HepG2 (cell line): ENCODE measurements around the gene AGPAT2. TPM values are rescaled to one million over a fixed set of nuclear protein-coding genes. Genes with fewer than 3 reads are reported as not detected.

Experiments
- BCL6 ChIP-seq: IDR thresholded peaks from 2 replicates; pipeline ENCODE4 v1.6.1; 2016; ENCODE audit warnings: missing genetic modification reagents, missing compliant biosample characterization
- BRCA1 ChIP-seq: sonication (generic); formaldehyde crosslinking; IDR thresholded peaks from 2 replicates; pipeline ENCODE4 v1.4.0; 2020; ENCODE audit warnings: missing genetic modification reagents
- CAMTA2 ChIP-seq: sonication (generic); formaldehyde crosslinking; IDR thresholded peaks from 2 replicates; pipeline ENCODE4 v1.4.0; 2020; ENCODE audit warnings: mild to moderate bottlenecking, missing genetic modification reagents, borderline replicate concordance
- CENPT ChIP-seq: sonication (generic); formaldehyde crosslinking; IDR thresholded peaks from 2 replicates; pipeline ENCODE4 v1.8.0; 2022; ENCODE audit warnings: low read depth, mild to moderate bottlenecking, moderate library complexity, missing genetic modification reagents
- DPF2 ChIP-seq: sonication (generic); formaldehyde crosslinking; IDR thresholded peaks from 2 replicates; pipeline ENCODE4 v1.4.0; 2020; ENCODE audit warnings: mild to moderate bottlenecking, low read depth, missing genetic modification reagents, borderline replicate concordance
- KLF9 ChIP-seq: IDR thresholded peaks from 2 replicates; pipeline ENCODE4 v1.6.1; 2016; ENCODE audit warnings: low read depth
- MEIS1 ChIP-seq: sonication (generic); formaldehyde crosslinking; IDR thresholded peaks from 2 replicates; pipeline ENCODE4 v1.9.0; 2021; ENCODE audit warnings: mild to moderate bottlenecking, missing genetic modification reagents, moderate library complexity, borderline replicate concordance
- MYNN ChIP-seq: sonication (generic); formaldehyde crosslinking; IDR thresholded peaks from 2 replicates; pipeline ENCODE4 v1.4.0; 2020; ENCODE audit warnings: mild to moderate bottlenecking, low read depth, missing genetic modification reagents
- PCBP2 ChIP-seq: fragments of 200-400 bp; formaldehyde crosslinking; optimal IDR thresholded peaks from 2 replicates; pipeline ENCODE3; 2018; ENCODE audit warnings: low read length, low read depth; ENCODE audit not compliant: poor library complexity, severe bottlenecking
- TEF ChIP-seq: sonication (generic); formaldehyde crosslinking; IDR thresholded peaks from 2 replicates; pipeline ENCODE4 v1.5.0; 2020; ENCODE audit warnings: missing genetic modification reagents
- ZKSCAN8 ChIP-seq: IDR thresholded peaks from 2 replicates; pipeline ENCODE4 v1.6.1; 2016; ENCODE audit warnings: borderline replicate concordance, missing genetic modification reagents, missing compliant biosample characterization
- ZNF207 ChIP-seq: fragments of 450-650 bp; IDR thresholded peaks from 2 replicates; pipeline ENCODE4 v1.6.1; 2016; ENCODE audit warnings: antibody characterized with exemption, borderline replicate concordance
- ZNF30 ChIP-seq: sonication (generic); formaldehyde crosslinking; IDR thresholded peaks from 2 replicates; pipeline ENCODE4 v1.5.0; 2020; ENCODE audit warnings: mild to moderate bottlenecking, missing genetic modification reagents
- ZNF468 ChIP-seq: sonication (generic); formaldehyde crosslinking; IDR thresholded peaks from 2 replicates; pipeline ENCODE4 v1.8.0; 2022; ENCODE audit warnings: mild to moderate bottlenecking, moderate library complexity, missing genetic modification reagents
- ZNF614 ChIP-seq: IDR thresholded peaks from 2 replicates; pipeline ENCODE4 v1.6.1; 2018; ENCODE audit warnings: missing biosample characterization, missing genetic modification reagents, inconsistent platforms, borderline replicate concordance
- ZNF660 ChIP-seq: sonication (generic); formaldehyde crosslinking; IDR thresholded peaks from 2 replicates; pipeline ENCODE4 v1.5.1; 2020; ENCODE audit warnings: mild to moderate bottlenecking, low read depth, missing genetic modification reagents, borderline replicate concordance
- ZNF740 ChIP-seq: sonication (generic); formaldehyde crosslinking; IDR thresholded peaks from 2 replicates; pipeline ENCODE4 v1.4.0; 2020; ENCODE audit warnings: missing genetic modification reagents
- ZNF75D ChIP-seq: sonication (generic); formaldehyde crosslinking; IDR thresholded peaks from 2 replicates; pipeline ENCODE4 v1.8.1; 2023; ENCODE audit warnings: missing genetic modification reagents, mild to moderate bottlenecking, borderline replicate concordance
- ZNF768 ChIP-seq: sonication (generic); formaldehyde crosslinking; IDR thresholded peaks from 2 replicates; pipeline ENCODE4 v1.4.0; 2020; ENCODE audit warnings: missing genetic modification reagents
- ZNF775 ChIP-seq: sonication (generic); formaldehyde crosslinking; IDR thresholded peaks from 2 replicates; pipeline ENCODE4 v1.4.0; 2020; ENCODE audit warnings: missing genetic modification reagents, mild to moderate bottlenecking, moderate library complexity, borderline replicate concordance
- ZNF780A ChIP-seq: sonication (generic); formaldehyde crosslinking; IDR thresholded peaks from 2 replicates; pipeline ENCODE4 v1.8.0; 2022; ENCODE audit warnings: mild to moderate bottlenecking, missing genetic modification reagents, moderate library complexity
- ZSCAN20 ChIP-seq: sonication (generic); formaldehyde crosslinking; IDR thresholded peaks from 2 replicates; pipeline ENCODE4 v1.4.0; 2020; ENCODE audit warnings: missing genetic modification reagents, mild to moderate bottlenecking, borderline replicate concordance
- ZSCAN5A ChIP-seq: sonication (generic); formaldehyde crosslinking; IDR thresholded peaks from 2 replicates; pipeline ENCODE4 v1.8.0; 2022; ENCODE audit warnings: mild to moderate bottlenecking, missing genetic modification reagents, borderline replicate concordance
- polyA plus RNA-seq, 8 experiments: library from polyadenylated mRNA; depleted of rRNA in 3 of 8; stranded (reverse) in 7 of 8; unstranded in 1 of 8; fragments of >200 nt; fragmentation: Illumina TruSeq in 4 of 8; extraction: Trizol in 4 of 8; gene quantifications; 2 replicates each; pipeline versions ENCODE4 v1.2.1 to v1.2.3, GENCODE V29; 2011 to 2016; ENCODE audit warnings: low read depth in 4 of 8, missing spikeins in 1 of 8, mixed read lengths in 1 of 8; ENCODE audit not compliant: insufficient read depth in 1 of 8
- total RNA-seq, 5 experiments: library from RNA; depleted of rRNA; stranded (reverse); fragments of >200 nt; fragmentation: Illumina TruSeq; extraction: Trizol; gene quantifications; 2 replicates each; pipeline ENCODE4 v1.2.3, GENCODE V29; 2016; ENCODE audit warnings: low read depth in 1 of 5
- TF ChIP-seq, protein P1 (sequence below): IDR thresholded peaks from 2 replicates; pipeline ENCODE4 v1.6.1; 2016; ENCODE audit warnings: mild to moderate bottlenecking, missing biosample characterization, missing genetic modification reagents
- TF ChIP-seq, protein P2 (sequence below): sonication (generic); formaldehyde crosslinking; IDR thresholded peaks from 2 replicates; pipeline ENCODE4 v1.8.0; 2022; ENCODE audit warnings: mild to moderate bottlenecking, missing genetic modification reagents, moderate library complexity
- TF ChIP-seq, protein P3 (sequence below): sonication (generic); formaldehyde crosslinking; IDR thresholded peaks from 2 replicates; pipeline ENCODE4 v1.5.0; 2020; ENCODE audit warnings: missing genetic modification reagents, mild to moderate bottlenecking, borderline replicate concordance

Gene AGPAT2
- total and polyA plus RNA-seq, 2 of the 13 experiments (the other 11 are each of a cell fraction or from before 2014, with no cell fraction given), result 3.9 to 25.8 TPM

DNA sequence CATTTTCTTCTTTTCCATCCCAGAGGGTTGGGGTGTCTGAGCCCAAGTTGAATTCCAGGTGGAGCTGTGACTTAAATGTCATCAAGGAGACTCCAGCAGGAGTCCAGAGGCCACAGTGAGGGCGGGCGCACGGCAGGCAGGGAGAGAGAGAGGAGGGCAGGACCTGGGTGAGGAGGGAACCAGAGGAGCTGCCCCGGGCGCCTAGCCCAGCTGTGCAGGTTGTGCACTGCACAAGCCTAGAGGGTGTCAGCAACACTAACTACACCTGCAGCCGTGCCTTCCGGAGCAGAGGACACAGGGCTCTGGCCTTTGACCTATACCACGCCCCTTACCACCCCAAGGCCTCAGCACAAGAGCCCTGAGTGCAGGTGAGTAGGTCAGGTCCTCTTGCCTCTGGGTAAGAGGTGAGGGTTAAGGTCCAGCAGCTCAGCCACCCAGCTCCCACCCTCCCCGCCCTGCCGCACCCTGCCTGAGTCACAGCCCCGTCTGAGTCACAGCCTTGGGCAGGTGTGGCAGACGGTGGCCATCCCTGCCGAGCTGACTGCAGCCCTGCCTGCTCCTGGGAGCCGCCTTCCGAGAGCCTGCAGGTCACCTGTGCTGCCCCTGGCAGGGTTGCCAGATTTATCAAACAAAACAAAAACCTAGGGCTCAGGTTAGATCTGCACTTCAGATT is 6.4 kb upstream of the AGPAT2 start (continued):
- no peak; the same call in 1 of the 2 replicates for TF ChIP-seq ZSCAN5A (CRISPR knock-in tag)
- no peak for TF ChIP-seq MYNN (CRISPR knock-in tag)
- TF ChIP-seq PCBP2, result no peak
- peak; percentile 47; the same call in 1 of the 2 replicates for TF ChIP-seq ZNF768 (CRISPR knock-in tag)
- TF ChIP-seq, protein P1, sequence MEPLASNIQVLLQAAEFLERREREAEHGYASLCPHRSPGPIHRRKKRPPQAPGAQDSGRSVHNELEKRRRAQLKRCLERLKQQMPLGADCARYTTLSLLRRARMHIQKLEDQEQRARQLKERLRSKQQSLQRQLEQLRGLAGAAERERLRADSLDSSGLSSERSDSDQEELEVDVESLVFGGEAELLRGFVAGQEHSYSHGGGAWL (CRISPR knock-in tag), result no peak
- TF ChIP-seq ZNF614 (CRISPR knock-in tag), result no peak
- no peak for TF ChIP-seq ZNF740 (CRISPR knock-in tag)
- 0 out of 2 replicates have a peak, but pooled peaks have one; percentile 15 for TF ChIP-seq ZKSCAN8
- TF ChIP-seq, protein P2, sequence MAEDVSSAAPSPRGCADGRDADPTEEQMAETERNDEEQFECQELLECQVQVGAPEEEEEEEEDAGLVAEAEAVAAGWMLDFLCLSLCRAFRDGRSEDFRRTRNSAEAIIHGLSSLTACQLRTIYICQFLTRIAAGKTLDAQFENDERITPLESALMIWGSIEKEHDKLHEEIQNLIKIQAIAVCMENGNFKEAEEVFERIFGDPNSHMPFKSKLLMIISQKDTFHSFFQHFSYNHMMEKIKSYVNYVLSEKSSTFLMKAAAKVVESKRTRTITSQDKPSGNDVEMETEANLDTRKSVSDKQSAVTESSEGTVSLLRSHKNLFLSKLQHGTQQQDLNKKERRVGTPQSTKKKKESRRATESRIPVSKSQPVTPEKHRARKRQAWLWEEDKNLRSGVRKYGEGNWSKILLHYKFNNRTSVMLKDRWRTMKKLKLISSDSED (CRISPR knock-in tag), result no peak
- no peak for TF ChIP-seq BRCA1
- TF ChIP-seq, protein P3, sequence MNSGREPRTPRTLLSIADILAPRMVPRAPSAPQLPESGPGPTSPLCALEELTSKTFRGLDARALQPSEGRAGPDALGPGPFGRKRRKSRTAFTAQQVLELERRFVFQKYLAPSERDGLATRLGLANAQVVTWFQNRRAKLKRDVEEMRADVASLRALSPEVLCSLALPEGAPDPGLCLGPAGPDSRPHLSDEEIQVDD (CRISPR knock-in tag), result no peak
- no peak for TF ChIP-seq MEIS1 (CRISPR knock-in tag)
- TF ChIP-seq TEF (CRISPR knock-in tag), result no peak
- peak; percentile 59; the same call in 1 of the 2 replicates for TF ChIP-seq DPF2 (CRISPR knock-in tag)
- no peak for TF ChIP-seq ZNF780A (CRISPR knock-in tag)
- TF ChIP-seq ZNF30 (CRISPR knock-in tag), result no peak
- no peak for TF ChIP-seq ZNF207
- TF ChIP-seq CENPT (CRISPR knock-in tag), result no peak
- TF ChIP-seq BCL6 (CRISPR knock-in tag), result peak; percentile 91
- TF ChIP-seq ZNF660 (CRISPR knock-in tag), result no peak
- TF ChIP-seq ZNF75D (CRISPR knock-in tag), result no peak
- no peak for TF ChIP-seq ZNF468
- TF ChIP-seq ZNF775 (CRISPR knock-in tag), result no peak
- no peak for TF ChIP-seq CAMTA2 (CRISPR knock-in tag)
- TF ChIP-seq KLF9, result no peak
- no peak for TF ChIP-seq ZSCAN20 (CRISPR knock-in tag)
